HUES48 (cell line): ENCODE data around the gene MSTO1.
"Not testable (repeated sequence)": the region's sequence is repeated elsewhere in the genome, so short reads cannot be mapped to it uniquely, and the experiment has no call there.

Source experiments
- H3K27ac ChIP-seq: one replicate; pipeline ENCODE4 v1.7.0; 2013; ENCODE audit warnings: low read depth, low read length, inconsistent platforms
- H3K27me3 ChIP-seq: 2 replicates; pipeline ENCODE4 v1.6.1; 2013; ENCODE audit warnings: mild to moderate bottlenecking, low read length; ENCODE audit not compliant: control insufficient read depth, insufficient read depth
- H3K36me3 ChIP-seq: 2 replicates; pipeline ENCODE4 v1.6.1; 2013; ENCODE audit warnings: low read length; ENCODE audit not compliant: control insufficient read depth, insufficient read depth
- H3K4me1 ChIP-seq: 2 replicates; pipeline ENCODE4 v1.6.1; 2013; ENCODE audit warnings: mild to moderate bottlenecking, low read length; ENCODE audit not compliant: control insufficient read depth, insufficient read depth
- H3K4me3 ChIP-seq: 2 replicates; pipeline ENCODE4 v1.5.1; 2013; ENCODE audit warnings: mild to moderate bottlenecking, low read depth, low read length
- H3K9ac ChIP-seq: 2 replicates; pipeline ENCODE4 v1.6.1; 2013; ENCODE audit warnings: mild to moderate bottlenecking, low read depth, low read length, moderate library complexity
- H3K9me3 ChIP-seq: 2 replicates; pipeline ENCODE4 v1.6.1; 2013; ENCODE audit warnings: low read length; ENCODE audit not compliant: control insufficient read depth, insufficient read depth

MSTO1 gene

GRCh38 chr1:155590516-155591247 lies 19.3 kb upstream of the MSTO1 start:
- H3K4me3 ChIP-seq, H3K36me3 ChIP-seq, H3K27ac ChIP-seq, H3K27me3 ChIP-seq, H3K9me3 ChIP-seq, H3K9ac ChIP-seq, H3K4me1 ChIP-seq: not testable (repeated sequence)

- Histone ChIP-seq H3K9me3 (no peaks in the 10 kb centered on the region), H3K4me3 (no peak overlapping the region), H3K27ac (no peak overlapping the region), H3K4me1 (no peaks in the 10 kb centered on the region), H3K27me3 (no peaks in the 10 kb centered on the region), H3K36me3 (no peaks in the 10 kb centered on the region), H3K9ac (no peak overlapping the region)
Observed at GRCh38 chr1:155591770-155592169, 18.2 kb upstream of the MSTO1 start.

- H3K9ac ChIP-seq, H3K27ac ChIP-seq, H3K9me3 ChIP-seq, H3K36me3 ChIP-seq, H3K27me3 ChIP-seq, H3K4me3 ChIP-seq: not testable (repeated sequence)
- peaks cover 12% of the 10 kb centered on the region for H3K4me1 ChIP-seq
Observed at GRCh38 chr1:155595877-155596474, 14.0 kb upstream of the MSTO1 start.

- H3K4me1 ChIP-seq, result peaks cover 12% of the 10 kb centered on the region
- no peak overlapping the region for H3K4me3 ChIP-seq
- no peak overlapping the region for H3K27ac ChIP-seq
- no peaks in the 10 kb centered on the region for H3K36me3 ChIP-seq
- H3K9me3 ChIP-seq, result no peaks in the 10 kb centered on the region
- no peak overlapping the region for H3K9ac ChIP-seq
- H3K27me3 ChIP-seq, result no peaks in the 10 kb centered on the region
Observed at GRCh38 chr1:155596864-155597263, 13.2 kb upstream of the MSTO1 start.

GRCh38 chr1:155598842-155599331 lies 11.1 kb upstream of the MSTO1 start:
- Histone ChIP-seq H3K36me3 (no peaks in the 10 kb centered on the region), H3K27ac (peak overlapping the region; percentile 16), H3K27me3 (no peaks in the 10 kb centered on the region), H3K9ac (no peak overlapping the region), H3K4me1 (peaks cover 12% of the 10 kb centered on the region), H3K9me3 (no peaks in the 10 kb centered on the region), H3K4me3 (peak overlapping the region; percentile 46)

GRCh38 chr1:155599828-155600572 lies 10.0 kb upstream of the MSTO1 start:
- not testable (repeated sequence) for H3K9me3 ChIP-seq, H3K4me3 ChIP-seq, H3K9ac ChIP-seq, H3K36me3 ChIP-seq, H3K27me3 ChIP-seq
- H3K27ac ChIP-seq, result peak overlapping the region; percentile 35
- H3K4me1 ChIP-seq, result peaks cover 12% of the 10 kb centered on the region

GRCh38 chr1:155607708-155608107 lies 2.3 kb upstream of the MSTO1 start:
- Histone ChIP-seq H3K4me3 (no peak overlapping the region), H3K4me1 (0 out of 2 replicates have a peak, but pooled peaks cover 3% of the 10 kb centered on the region), H3K27me3 (no peaks in the 10 kb centered on the region), H3K9ac (no peak overlapping the region), H3K27ac (no peak overlapping the region), H3K36me3 (peaks cover 9% of the 10 kb centered on the region), H3K9me3 (no peaks in the 10 kb centered on the region)

- Histone ChIP-seq H3K4me3 (no peak overlapping the region), H3K9ac (no peak overlapping the region), H3K4me1 (0 out of 2 replicates have a peak, but pooled peaks cover 3% of the 10 kb centered on the region), H3K27ac (no peak overlapping the region), H3K9me3 (no peaks in the 10 kb centered on the region), H3K36me3 (peaks cover 15% of the 10 kb centered on the region), H3K27me3 (no peaks in the 10 kb centered on the region)
Observed at GRCh38 chr1:155608888-155609225, 1.2 kb upstream of the MSTO1 start.

GRCh38 chr1:155610257-155610647 lies 234 bp downstream of the MSTO1 start:
- Histone ChIP-seq H3K36me3 (peaks cover 18% of the 10 kb centered on the region), H3K4me3 (peak overlapping the region; percentile 73)
- H3K27ac ChIP-seq, H3K27me3 ChIP-seq, H3K4me1 ChIP-seq, H3K9ac ChIP-seq, H3K9me3 ChIP-seq: not testable (repeated sequence)

- not testable (repeated sequence) for H3K9ac ChIP-seq, H3K4me3 ChIP-seq, H3K9me3 ChIP-seq, H3K27ac ChIP-seq, H3K27me3 ChIP-seq, H3K4me1 ChIP-seq
- peaks cover 18% of the 10 kb centered on the region for H3K36me3 ChIP-seq
Observed at GRCh38 chr1:155613226-155613625, 3.2 kb downstream of the MSTO1 start.

GRCh38 chr1:155622191-155622590 lies 12.2 kb downstream of the MSTO1 start:
- H3K9ac ChIP-seq, result no peak overlapping the region
- H3K27me3 ChIP-seq, result no peaks in the 10 kb centered on the region
- H3K27ac ChIP-seq, result no peak overlapping the region
- H3K4me1 ChIP-seq, result 0 out of 2 replicates have a peak, but pooled peaks cover 9% of the 10 kb centered on the region
- no peak overlapping the region for H3K4me3 ChIP-seq
- 0 out of 2 replicates have a peak, but pooled peaks cover 3% of the 10 kb centered on the region for H3K9me3 ChIP-seq
- H3K36me3 ChIP-seq, result no peaks in the 10 kb centered on the region
